Right lobe of liver (tissue), 4 donors: Measurements from ENCODE around the gene LRRC2.

Experiments used
- CTCF ChIP-seq, 4 donors: fragments of 200-600 bp in 3 of 4; fragments of 450-650 bp in 1 of 4; IDR thresholded peaks; one replicate each; pipeline versions ENCODE4 v1.5.1 to v1.8.0; 2016 to 2022; ENCODE audit warnings: antibody characterized with exemption in 4 of 4, mild to moderate bottlenecking in 2 of 4
- POLR2A ChIP-seq: fragments of 450-650 bp; IDR thresholded peaks from one replicate; pipeline ENCODE4 v1.6.1; 2017; ENCODE audit warnings: antibody characterized with exemption, mild to moderate bottlenecking
- donor health status: DM: no; HTN: no; CAD: no.
- donor health status: DM: no; HTN: no; CAD: no.
- donor health status: DM: no; HTN: yes; CAD: no.

- TF ChIP-seq POLR2A (no peak), CTCF (IDR thresholded peaks at IDR 0.05) (no peak)
These were observed 21.2 kb downstream of the LRRC2 start for GRCh38 chr3:46544771-46545503.
